Measurements from ENCODE around the gene ELOVL6.
"Not testable (repeated sequence)": the region's sequence is repeated elsewhere in the genome, so short reads cannot be mapped to it uniquely, and the experiment has no call there.

- not testable (repeated sequence) for TF ChIP-seq CTCF (conservative IDR thresholded peaks at IDR 0.05 in 1 of 2, IDR thresholded peaks at IDR 0.05 in 1 of 2; ENCODE audit: low read depth in 1 of 2, low read length in 2 of 2); EZH2 (IDR thresholded peaks at IDR 0.05; ENCODE audit: low read length, missing control alignments)
Measured at GRCh38 chr4:110076828-110077227, 121.6 kb downstream of the ELOVL6 start.
